Adrenal gland (tissue), 12 donors: ENCODE results near the gene CMTM1. TPM values are rescaled to one million over a fixed set of nuclear protein-coding genes. Genes with fewer than 3 reads are reported as not detected.
"Not testable (repeated sequence)": the region's sequence is repeated elsewhere in the genome, so short reads cannot be mapped to it uniquely, and the experiment has no call there.

Experiments
- DNase-seq, 7 donors: peaks; one replicate each; pipeline ENCODE4 v3.0.0-alpha.2; 2019 to 2020
- H3K27ac ChIP-seq, 5 donors: fragments of 200-600 bp; sonication (generic) in 4 of 5; 1 replicate in 3 of 5; 2 replicates in 2 of 5; pipeline versions ENCODE4 v1.5.1 to v1.8.0; 2016 to 2020; ENCODE audit warnings: mild to moderate bottlenecking in 1 of 5
- H3K27me3 ChIP-seq: fragments of 200-600 bp; 2 replicates; pipeline ENCODE4 v1.8.0; 2021
- H3K36me3 ChIP-seq, 2 donors: fragments of 200-600 bp; replicated peaks in 1 of 2; 1 replicate in 1 of 2; 2 replicates in 1 of 2; pipeline versions ENCODE4 v1.5.1 to v1.8.0; 2018 to 2022
- H3K4me1 ChIP-seq, 2 donors: fragments of 200-600 bp; replicated peaks in 1 of 2; 1 replicate in 1 of 2; 2 replicates in 1 of 2; pipeline versions ENCODE4 v1.5.1 to v1.8.0; 2018 to 2021
- H3K4me3 ChIP-seq, 4 donors: fragments of 200-600 bp; sonication (generic) in 3 of 4; one replicate each; pipeline ENCODE4 v1.5.1; 2016 to 2018
- H3K9me3 ChIP-seq, 3 donors: fragments of 200-600 bp; sonication (generic) in 1 of 3; replicated peaks in 1 of 3; 1 replicate in 2 of 3; 2 replicates in 1 of 3; pipeline versions ENCODE4 v1.5.1 to v1.8.0; 2016 to 2021
- CTCF ChIP-seq, 6 experiments: fragments of 450-650 bp in 4 of 6; fragments of 200-600 bp in 2 of 6; sonication (generic) in 1 of 6; IDR thresholded peaks; 1 replicate in 5 of 6; 2 replicates in 1 of 6; pipeline versions ENCODE4 v1.5.1 to v1.8.0; 2016 to 2021; ENCODE audit warnings: antibody characterized with exemption in 6 of 6, mild to moderate bottlenecking in 2 of 6, moderate library complexity in 1 of 6
- POLR2A ChIP-seq, 2 donors: fragments of 450-650 bp; IDR thresholded peaks; one replicate each; pipeline ENCODE4 v1.6.1; 2017; ENCODE audit warnings: antibody characterized with exemption in 2 of 2, mild to moderate bottlenecking in 2 of 2, moderate library complexity in 1 of 2
- WGBS, 4 donors: extraction: QIAGEN DNeasy Blood & Tissue Kit in 2 of 4; methylation state at CpG; one replicate each; pipeline versions ENCODE4 v1.1.5 to v1.1.7; 2013 to 2017; 5-methylcytosine and 5-hydroxymethylcytosine counted together
- intact Hi-C, 2 donors: fragments of 100-400 bp; cut with DNase I; formaldehyde crosslinking; loops; one replicate each; pipeline versions ENCODE4 v1.14.1 to v1.15.0; 2022 to 2023
- polyA plus RNA-seq, 3 donors: library from polyadenylated mRNA; stranded (reverse); fragments of 200-250 nt in 2 of 3; fragments of 350-450 nt in 1 of 3; fragmentation: Illumina TruSeq in 1 of 3; extraction: RNeasy Lipid Tissue Mini Kit (QIAGEN cat#74804) in 1 of 3; gene quantifications; one replicate each; pipeline ENCODE4 v1.2.3, GENCODE V29; 2013 to 2014
- total RNA-seq, 9 donors: library from RNA; depleted of rRNA in 4 of 9; stranded (reverse); fragments of >200 nt in 4 of 9; fragments of 120-200 nt in 1 of 9; fragmentation: NEBNext Ultra II Directional in 1 of 9; extraction: Animal tissue kit (Norgen Biotek cat#: 25700) in 1 of 9; gene quantifications; one replicate each; pipeline versions ENCODE4 v1.1.0 to v1.2.4, GENCODE V29; 2013 to 2023
- donor health status: healthy with polysubstance abuse.
- donor health status: Bipolar disorder and iron deficiency.
- donor health status: DM: yes; HTN: yes; CAD: no.
- donor health status: DM: no; HTN: no; CAD: no.
- donor health status: DM: no; HTN: no; CAD: no.
- donor health status: DM: yes; HTN: yes; CAD: no.

The CMTM1 gene
- total and polyA plus RNA-seq, 12 donors = 0.34 to 9.1 (median 2.7) TPM; not detected in 1

DNA sequence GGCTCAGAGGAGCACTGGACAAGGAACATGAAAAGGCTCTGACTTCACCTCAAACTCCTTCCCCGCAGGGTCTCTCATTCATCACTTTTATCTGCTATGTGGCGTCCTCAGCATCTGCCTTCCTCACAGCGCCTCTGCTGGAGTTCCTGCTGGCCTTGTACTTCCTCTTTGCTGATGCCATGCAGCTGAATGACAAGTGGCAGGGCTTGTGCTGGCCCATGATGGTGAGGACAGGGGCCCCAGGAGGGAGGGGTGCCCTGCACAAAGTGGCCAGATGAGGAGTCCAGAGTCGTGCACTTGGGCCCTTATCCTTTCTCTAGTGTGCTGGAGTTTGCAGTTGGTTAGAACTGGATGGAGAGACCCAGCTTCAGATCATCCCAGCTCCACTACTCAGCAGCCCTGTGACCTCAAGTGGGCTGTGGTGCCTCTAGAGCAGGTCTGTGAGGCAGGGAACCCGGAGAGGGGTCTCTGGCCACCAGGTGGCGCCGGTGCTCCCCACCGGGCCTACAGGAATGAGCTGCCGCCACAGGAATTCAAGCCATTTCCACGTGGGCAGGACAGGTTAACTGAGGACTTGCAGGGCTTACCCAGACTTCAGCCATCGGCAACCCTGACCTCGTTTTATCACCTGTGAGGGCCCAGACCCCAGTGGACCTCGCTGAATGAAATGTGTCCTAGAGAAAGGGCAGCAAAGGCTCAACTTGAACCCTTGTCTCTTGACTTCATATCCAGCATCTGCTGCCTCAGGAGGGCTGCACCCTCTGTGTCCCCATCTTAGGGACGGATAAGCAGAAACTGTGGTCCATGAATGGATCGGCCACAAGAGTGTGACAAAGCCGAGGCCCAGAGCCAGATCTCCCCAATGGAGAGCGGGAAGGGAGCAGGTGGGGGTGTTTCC, 42.3 kb downstream of the CMTM1 start:
- no peaks in the 10 kb centered on the region for H3K27me3 ChIP-seq
- H3K36me3 ChIP-seq = peaks cover 0 to 40% of the 10 kb centered on the region in 2 donors
- no peak overlapping the region for H3K4me3 ChIP-seq
- 28 to 74% (median 34%) methylated on average over 7 to 17 of the region's 17 CpGs for WGBS, 4 donors
- H3K4me1 ChIP-seq = peaks cover 0 to 11% of the 10 kb centered on the region in 2 donors
- no peak overlapping the region for H3K27ac ChIP-seq
- intact Hi-C loops = loop anchor here (10.0 kb wide), 4 partner anchors 116 to 256 kb away; no protein-coding TSS in a partner anchor
- peak; percentile 87 to 95 (median 92) for DNase-seq
- H3K9me3 ChIP-seq = no peaks in the 10 kb centered on the region
- peak; percentile 78 to 91 (median 87) for TF ChIP-seq CTCF (IDR thresholded peaks at IDR 0.05)
- no peak for TF ChIP-seq POLR2A (IDR thresholded peaks at IDR 0.05)

GRCh38 chr16:66609139-66609510, 42.9 kb downstream of the CMTM1 start:
- intact Hi-C loops = loop anchor here (10.0 kb wide), 4 partner anchors 116 to 256 kb away; no protein-coding TSS in a partner anchor
- H3K9me3 ChIP-seq = no peaks in the 10 kb centered on the region
- TF ChIP-seq CTCF (IDR thresholded peaks at IDR 0.05) (no peak), POLR2A (IDR thresholded peaks at IDR 0.05) (no peak)
- H3K4me1 ChIP-seq = peaks cover 0 to 7% of the 10 kb centered on the region in 2 donors
- H3K4me3 ChIP-seq = no peak overlapping the region
- no peak overlapping the region for H3K27ac ChIP-seq
- WGBS, 4 donors = 84 to 89% (median 87%) methylated on average over 5 to 12 of the region's 12 CpGs
- DNase-seq = no peak
- no peaks in the 10 kb centered on the region for H3K27me3 ChIP-seq
- peaks cover 0 to 42% of the 10 kb centered on the region in 2 donors for H3K36me3 ChIP-seq

- Histone ChIP-seq H3K9me3 (no peaks in the 10 kb centered on the region), H3K27me3 (no peaks in the 10 kb centered on the region), H3K4me3 (no peak overlapping the region), H3K4me1 (peaks cover 0 to 7% of the 10 kb centered on the region in 2 donors), H3K27ac (no peak overlapping the region), H3K36me3 (peaks cover 0 to 42% of the 10 kb centered on the region in 2 donors)
- DNase-seq = peak in 1 of 7 donors; percentile 46
- TF ChIP-seq POLR2A (IDR thresholded peaks at IDR 0.05) = no peak
- no peak for TF ChIP-seq CTCF (IDR thresholded peaks at IDR 0.05)
- intact Hi-C loops = no loop called here
- WGBS, 4 donors = 89 to 94% (median 91%) methylated on average over 9 to 14 of the region's 14 CpGs
Observed at GRCh38 chr16:66610111-66610820, 44.0 kb downstream of the CMTM1 start.

- WGBS, 4 donors = 94 to 99% (median 95%) methylated on average over 7 to 8 of the region's 8 CpGs
- H3K4me1 ChIP-seq = peaks cover 7 to 17% of the 10 kb centered on the region in 2 donors
- H3K27ac ChIP-seq, intact Hi-C loops, DNase-seq, H3K9me3 ChIP-seq, H3K27me3 ChIP-seq, H3K4me3 ChIP-seq: not testable (repeated sequence)
- peaks cover 0 to 42% of the 10 kb centered on the region in 2 donors for H3K36me3 ChIP-seq
Observed at GRCh38 chr16:66611911-66612310, 45.7 kb downstream of the CMTM1 start.
